ENCODE results near the gene RABL2A.
"Not testable (repeated sequence)": the region's sequence is repeated elsewhere in the genome, so short reads cannot be mapped to it uniquely, and the experiment has no call there.

Gene RABL2A

DNA sequence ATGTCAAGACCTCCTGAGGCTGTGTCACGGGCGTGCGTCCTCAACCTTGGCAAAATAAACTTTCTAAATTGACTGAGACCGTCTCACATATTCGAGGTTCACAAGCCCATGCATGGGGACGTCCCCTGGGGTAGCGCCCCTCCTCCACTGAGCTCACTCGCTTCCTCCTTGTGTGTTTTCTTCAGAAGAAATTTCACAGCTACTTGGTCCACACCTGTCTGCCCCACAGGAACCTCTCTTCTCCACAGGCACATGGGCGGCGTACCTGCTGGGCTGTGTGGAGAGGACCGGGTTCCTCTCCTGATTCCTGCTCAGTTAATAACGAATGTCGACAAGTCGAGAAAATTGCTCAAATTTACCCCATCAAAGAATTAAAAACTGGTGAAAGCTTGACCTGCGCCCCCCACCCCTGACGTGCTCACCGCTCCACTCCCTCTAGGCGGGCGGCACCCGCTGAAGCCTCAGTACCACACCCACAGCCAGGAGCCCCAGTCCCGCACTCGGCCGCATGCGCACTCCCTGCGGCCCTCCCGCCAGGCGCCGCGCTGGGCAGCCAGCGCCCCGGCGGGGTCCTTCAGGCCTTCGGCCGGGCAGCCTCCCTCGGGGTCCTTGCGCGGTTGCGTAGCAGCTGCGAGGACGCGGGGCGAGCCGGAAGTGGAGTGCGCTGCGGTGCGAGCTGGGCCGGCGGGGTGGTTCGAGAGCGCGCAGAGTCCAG lies at the start of gene RABL2A:
Gene RABL2A (plus strand): TSS at position 651 of the 715 bp plus-strand sequence. CDS start 1,341 bp downstream, outside the sequence.
- not testable (repeated sequence) for DNase-seq

GRCh38 chr2:113578508-113578907 lies 48.6 kb upstream of the RABL2A start:
- not testable (repeated sequence) for DNase-seq

- not testable (repeated sequence) for DNase-seq
Observed at GRCh38 chr2:113582473-113582872, 44.6 kb upstream of the RABL2A start.

DNA sequence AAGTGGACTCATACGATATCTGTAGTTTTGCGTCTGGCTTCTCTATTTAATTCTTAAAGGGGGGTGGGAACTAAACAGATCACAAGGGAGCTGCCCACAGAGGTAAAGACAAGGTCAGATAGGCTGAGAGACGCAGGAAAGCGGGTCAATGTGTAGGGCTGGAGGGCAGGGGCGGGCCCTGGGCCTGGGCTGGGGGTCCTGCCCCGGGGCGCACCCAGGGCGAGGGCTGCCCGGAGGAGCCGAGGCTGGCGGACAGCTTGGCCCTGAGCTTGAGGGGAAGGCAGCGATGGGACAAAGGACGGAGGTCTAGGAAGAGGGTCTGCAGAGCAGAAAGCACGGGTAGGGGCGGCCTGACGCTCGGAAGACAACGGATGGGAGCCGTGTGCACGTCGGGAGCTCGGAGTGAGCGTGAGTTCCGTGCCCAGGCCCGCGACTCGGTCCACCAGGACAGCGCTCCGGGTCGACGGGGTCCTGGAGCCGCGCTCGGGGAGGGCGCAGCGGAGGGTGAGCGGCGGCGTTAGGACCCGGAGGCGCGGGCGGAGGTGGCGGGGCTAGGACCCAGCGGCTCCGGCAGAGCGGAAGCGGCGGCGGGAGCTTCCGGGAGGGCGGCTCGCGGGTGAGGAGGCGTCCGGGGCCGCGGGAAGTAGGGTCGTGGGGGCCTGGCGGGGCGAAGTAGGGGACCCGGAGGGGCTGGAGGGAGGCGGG lies 43.4 kb upstream of the RABL2A start:
- DNase-seq = not testable (repeated sequence)

- DNase-seq = not testable (repeated sequence)
Observed at GRCh38 chr2:113584311-113585092, 42.6 kb upstream of the RABL2A start.

DNA sequence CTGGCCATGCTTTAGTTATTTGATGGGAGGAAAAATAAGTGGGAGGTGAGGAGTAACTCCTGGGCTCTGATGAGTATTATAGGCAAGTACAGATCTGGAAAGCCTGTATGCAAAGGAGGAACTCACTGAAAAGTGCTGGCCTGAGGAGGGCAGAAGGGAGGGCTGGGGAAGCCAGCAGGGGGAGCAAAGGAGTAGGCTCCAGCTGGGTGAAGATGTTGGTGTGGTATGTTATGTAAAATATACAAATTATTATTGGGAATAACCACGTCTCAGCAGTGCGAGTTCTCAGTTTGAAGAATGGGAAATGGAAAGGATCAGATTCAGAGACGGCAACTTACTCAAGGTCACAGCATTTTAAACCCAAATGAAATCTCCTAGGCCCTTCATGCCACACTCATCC lies 39.9 kb upstream of the RABL2A start:
- DNase-seq = not testable (repeated sequence)

DNA sequence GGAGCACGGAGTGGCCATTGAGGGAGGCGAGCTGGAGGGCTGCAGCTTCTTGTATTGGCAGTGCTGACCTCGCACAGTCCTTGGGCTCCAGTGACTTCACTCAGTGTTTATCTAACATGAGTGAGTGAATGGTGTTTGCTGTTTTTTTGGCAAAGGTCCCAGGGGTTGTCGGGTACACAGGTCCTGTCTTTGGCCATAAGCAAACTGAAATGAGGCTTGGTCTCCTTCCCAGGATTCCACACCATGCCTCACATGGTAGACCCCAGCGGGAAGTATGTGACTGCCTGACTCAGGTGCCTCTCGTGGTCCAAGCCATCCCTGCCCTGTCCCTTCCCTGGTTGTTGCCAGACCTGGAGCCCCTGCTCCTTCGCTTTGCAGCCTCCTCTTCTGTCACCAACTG lies 37.5 kb upstream of the RABL2A start:
- not testable (repeated sequence) for DNase-seq

- not testable (repeated sequence) for DNase-seq
Observed at GRCh38 chr2:113591926-113592325, 35.1 kb upstream of the RABL2A start.

DNA sequence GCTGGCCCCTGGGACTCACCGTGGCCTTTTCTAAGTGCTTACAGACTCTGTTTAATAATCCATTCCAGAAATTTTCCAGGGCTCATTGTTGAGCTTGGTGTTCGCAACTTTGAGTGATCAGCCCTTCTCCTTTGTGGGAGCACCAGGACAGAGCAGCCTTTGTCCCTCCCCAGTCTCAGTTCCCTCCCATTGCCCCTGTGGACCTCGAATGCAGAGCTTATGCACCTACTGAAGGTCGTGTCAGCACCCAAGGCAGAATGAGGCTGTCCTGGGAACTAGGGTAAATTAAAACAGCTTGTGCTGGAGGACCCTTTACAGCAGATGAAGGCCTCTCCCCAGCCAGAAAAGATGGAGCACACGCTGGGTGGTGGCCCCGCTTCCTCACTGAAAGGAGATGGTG lies 33.8 kb upstream of the RABL2A start:
- not testable (repeated sequence) for DNase-seq

DNA sequence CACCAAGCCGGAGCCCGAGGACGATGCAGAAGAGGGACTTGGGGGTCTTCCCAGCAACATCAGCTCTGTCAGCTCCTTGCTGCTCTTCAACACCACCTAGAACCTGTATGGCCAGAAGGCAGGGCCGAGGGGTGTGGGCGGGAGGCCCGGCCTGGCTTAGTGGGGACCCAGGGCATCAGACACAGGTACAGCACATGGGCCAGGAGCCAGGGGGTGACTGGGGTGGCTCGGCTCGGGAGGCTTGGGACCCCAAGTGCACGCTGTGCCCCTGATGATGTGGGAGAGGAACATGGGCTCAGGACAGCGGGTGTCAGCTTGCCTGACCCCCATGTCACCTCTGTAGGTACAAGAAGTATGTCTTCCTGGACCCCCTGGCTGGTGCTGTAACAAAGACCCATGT lies 31.3 kb upstream of the RABL2A start:
- DNase-seq = not testable (repeated sequence)

DNA sequence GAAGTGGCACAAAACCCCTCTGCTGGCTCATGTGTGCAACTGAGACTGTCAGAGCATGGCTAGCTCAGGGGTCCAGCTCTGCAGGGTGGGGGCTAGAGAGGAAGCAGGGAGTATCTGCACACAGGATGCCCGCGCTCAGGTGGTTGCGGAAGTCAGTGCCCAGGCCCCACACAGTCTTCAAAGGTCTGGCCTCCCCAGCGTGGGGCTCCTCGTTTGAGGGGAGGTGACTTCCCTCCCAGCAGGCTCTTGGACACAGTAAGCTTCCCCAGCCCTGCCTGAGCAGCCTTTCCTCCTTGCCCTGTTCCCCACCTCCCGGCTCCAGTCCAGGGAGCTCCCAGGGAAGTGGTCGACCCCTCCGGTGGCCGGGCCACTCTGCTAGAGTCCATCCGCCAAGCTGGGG lies 29.9 kb upstream of the RABL2A start:
- DNase-seq = not testable (repeated sequence)

- DNase-seq = not testable (repeated sequence)
Observed at GRCh38 chr2:113597572-113597971, 29.5 kb upstream of the RABL2A start.

DNA sequence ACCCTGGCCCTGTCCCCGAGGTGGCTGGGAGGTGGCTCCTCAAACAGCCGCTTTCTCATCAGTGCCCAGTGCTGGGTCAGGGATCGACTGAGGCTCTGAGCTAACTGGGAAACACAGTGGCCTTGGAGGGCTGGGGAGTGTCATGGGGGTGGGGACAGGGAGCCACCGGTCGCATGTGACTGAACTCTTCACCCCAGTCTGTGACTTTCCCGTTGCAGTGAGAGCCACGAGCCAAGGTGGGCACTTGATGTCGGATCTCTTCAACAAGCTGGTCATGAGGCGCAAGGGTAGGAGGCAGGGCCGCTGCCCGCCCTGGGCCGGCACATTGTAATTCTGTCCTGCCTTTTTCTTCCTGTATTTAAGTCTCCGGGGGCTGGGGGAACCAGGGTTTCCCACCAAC lies 28.9 kb upstream of the RABL2A start:
- DNase-seq = not testable (repeated sequence)

GRCh38 chr2:113598738-113599137 lies 28.3 kb upstream of the RABL2A start:
- not testable (repeated sequence) for DNase-seq

GRCh38 chr2:113599208-113599607 lies 27.9 kb upstream of the RABL2A start:
- not testable (repeated sequence) for DNase-seq

DNA sequence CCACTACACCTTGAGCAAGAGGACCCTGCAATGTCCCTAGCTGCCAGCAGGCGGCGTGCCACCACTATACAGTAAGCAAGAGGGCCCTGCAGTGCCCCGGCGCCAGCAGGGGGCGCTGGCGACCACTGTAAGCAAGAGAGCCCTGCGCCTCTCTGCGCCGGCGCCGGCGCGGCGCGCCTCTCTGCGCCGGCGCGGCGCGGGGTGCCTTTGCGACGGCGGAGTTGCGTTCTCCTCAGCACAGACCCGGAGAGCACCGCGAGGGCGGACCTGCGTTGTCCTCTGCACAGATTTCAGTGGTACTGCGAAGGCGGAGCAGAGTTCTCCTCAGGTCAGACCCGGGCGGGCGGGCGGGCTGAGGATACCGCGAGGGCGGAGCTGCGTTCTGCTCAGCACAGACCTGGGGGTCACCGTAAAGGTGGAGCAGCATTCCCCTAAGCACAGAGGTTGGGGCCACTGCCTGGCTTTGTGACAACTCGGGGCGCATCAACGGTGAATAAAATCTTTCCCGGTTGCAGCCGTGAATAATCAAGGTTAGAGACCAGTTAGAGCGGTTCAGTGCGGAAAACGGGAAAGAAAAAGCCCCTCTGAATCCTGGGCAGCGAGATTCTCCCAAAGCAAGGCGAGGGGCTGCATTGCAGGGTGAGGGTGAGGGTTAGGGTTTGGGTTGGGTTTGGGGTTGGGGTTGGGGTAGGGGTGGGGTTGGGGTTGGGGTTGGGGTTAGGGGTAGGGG lies 24.9 kb upstream of the RABL2A start:
- not testable (repeated sequence) for DNase-seq

GRCh38 chr2:113602869-113603466 lies 24.1 kb upstream of the RABL2A start:
- DNase-seq = no peak

GRCh38 chr2:113603467-113604084 lies 23.5 kb upstream of the RABL2A start:
- DNase-seq = not testable (repeated sequence)

- DNase-seq = not testable (repeated sequence)
Observed at GRCh38 chr2:113604085-113604477, 23.0 kb upstream of the RABL2A start.

GRCh38 chr2:113604661-113605060 lies 22.4 kb upstream of the RABL2A start:
- not testable (repeated sequence) for DNase-seq

GRCh38 chr2:113606036-113606435 lies 21.0 kb upstream of the RABL2A start:
- DNase-seq = not testable (repeated sequence)

GRCh38 chr2:113609822-113610221 lies 17.2 kb upstream of the RABL2A start:
- not testable (repeated sequence) for DNase-seq

All from NCI-H1436 treated with DMSO at 0.1 percent for 48 hours (cell line).